Activated T-cell treated with anti-CD3 and anti-CD28 coated beads, Interleukin-2, amount 50 U/mL, for 24 hours (primary cell): Measurements from ENCODE around the gene PPP2R2C.

Experiments
- DNase-seq: peaks from one replicate; pipeline ENCODE4 v3.0.0-alpha.2; 2020
- H3K27ac Mint-ChIP-seq: 2 replicates; pipeline ENCODE4 v1.8.0; 2020; ENCODE audit warnings: mild to moderate bottlenecking, mixed read lengths
- H3K27me3 Mint-ChIP-seq: 2 replicates; pipeline ENCODE4 v1.8.0; 2020; ENCODE audit warnings: mixed read lengths
- H3K36me3 Mint-ChIP-seq: 2 replicates; pipeline ENCODE4 v1.8.0; 2020; ENCODE audit warnings: low read depth, mixed read lengths
- H3K4me1 Mint-ChIP-seq: 2 replicates; pipeline ENCODE4 v1.8.0; 2020; ENCODE audit warnings: low read depth, mixed read lengths
- H3K4me3 Mint-ChIP-seq: 2 replicates; pipeline ENCODE4 v1.8.0; 2020; ENCODE audit warnings: mild to moderate bottlenecking, moderate library complexity, mixed read lengths
- H3K9me3 Mint-ChIP-seq: 2 replicates; pipeline ENCODE4 v1.8.0; 2020; ENCODE audit warnings: mixed read lengths

Gene PPP2R2C

GRCh38 chr4:6451309-6451708 lies 21.1 kb downstream of the PPP2R2C start:
- H3K36me3 Mint-ChIP-seq, result no peaks in the 10 kb centered on the region

GRCh38 chr4:6450709-6451108 lies 21.7 kb downstream of the PPP2R2C start:
- no peaks in the 10 kb centered on the region for H3K4me1 Mint-ChIP-seq
- no peak for DNase-seq
- no peak overlapping the region for H3K27ac Mint-ChIP-seq
- H3K9me3 Mint-ChIP-seq, result no peaks in the 10 kb centered on the region
- peaks cover 24% of the 10 kb centered on the region for H3K27me3 Mint-ChIP-seq
- no peaks in the 10 kb centered on the region for H3K36me3 Mint-ChIP-seq
- no peak overlapping the region for H3K4me3 Mint-ChIP-seq

More at GRCh38 chr4:6451309-6451708, 21.1 kb downstream of the PPP2R2C start:
- DNase-seq, result no peak
- H3K27me3 Mint-ChIP-seq, result peaks cover 23% of the 10 kb centered on the region
- no peak overlapping the region for H3K27ac Mint-ChIP-seq
- H3K4me3 Mint-ChIP-seq, result no peak overlapping the region
- no peaks in the 10 kb centered on the region for H3K4me1 Mint-ChIP-seq
- H3K9me3 Mint-ChIP-seq, result no peaks in the 10 kb centered on the region

GRCh38 chr4:6449746-6450369 lies 22.6 kb downstream of the PPP2R2C start:
- Mint-ChIP-seq H3K36me3 (no peaks in the 10 kb centered on the region), H3K27ac (no peak overlapping the region), H3K4me3 (no peak overlapping the region), H3K27me3 (peaks cover 18% of the 10 kb centered on the region), H3K4me1 (no peaks in the 10 kb centered on the region), H3K9me3 (no peaks in the 10 kb centered on the region)
- DNase-seq, result no peak

GRCh38 chr4:6449335-6449734 lies 23.1 kb downstream of the PPP2R2C start:
- H3K4me3 Mint-ChIP-seq, result no peak overlapping the region
- H3K27ac Mint-ChIP-seq, result no peak overlapping the region
- H3K4me1 Mint-ChIP-seq, result no peaks in the 10 kb centered on the region
- H3K27me3 Mint-ChIP-seq, result peaks cover 16% of the 10 kb centered on the region
- no peaks in the 10 kb centered on the region for H3K9me3 Mint-ChIP-seq
- no peaks in the 10 kb centered on the region for H3K36me3 Mint-ChIP-seq
- no peak for DNase-seq

GRCh38 chr4:6448476-6449170 lies 23.8 kb downstream of the PPP2R2C start:
- Mint-ChIP-seq H3K4me3 (no peak overlapping the region), H3K36me3 (no peaks in the 10 kb centered on the region), H3K9me3 (no peaks in the 10 kb centered on the region), H3K27me3 (peaks cover 16% of the 10 kb centered on the region), H3K4me1 (no peaks in the 10 kb centered on the region), H3K27ac (no peak overlapping the region)
- no peak for DNase-seq

- no peak for DNase-seq
- Mint-ChIP-seq H3K4me3 (no peak overlapping the region), H3K27ac (no peak overlapping the region), H3K9me3 (no peaks in the 10 kb centered on the region), H3K4me1 (no peaks in the 10 kb centered on the region), H3K27me3 (peaks cover 20% of the 10 kb centered on the region), H3K36me3 (no peaks in the 10 kb centered on the region)
These were observed 24.7 kb downstream of the PPP2R2C start for GRCh38 chr4:6447672-6448171.

GRCh38 chr4:6446538-6447451 lies 25.6 kb downstream of the PPP2R2C start:
- Mint-ChIP-seq H3K4me1 (no peaks in the 10 kb centered on the region), H3K36me3 (no peaks in the 10 kb centered on the region), H3K27me3 (peaks cover 22% of the 10 kb centered on the region), H3K9me3 (no peaks in the 10 kb centered on the region), H3K4me3 (no peak overlapping the region), H3K27ac (no peak overlapping the region)
- DNase-seq, result no peak

GRCh38 chr4:6446130-6446482 lies 26.3 kb downstream of the PPP2R2C start:
- no peaks in the 10 kb centered on the region for H3K9me3 Mint-ChIP-seq
- no peaks in the 10 kb centered on the region for H3K36me3 Mint-ChIP-seq
- no peak for DNase-seq
- no peaks in the 10 kb centered on the region for H3K4me1 Mint-ChIP-seq
- H3K27me3 Mint-ChIP-seq, result peaks cover 27% of the 10 kb centered on the region
- no peak overlapping the region for H3K27ac Mint-ChIP-seq
- no peak overlapping the region for H3K4me3 Mint-ChIP-seq

GRCh38 chr4:6445403-6446129 lies 26.8 kb downstream of the PPP2R2C start:
- Mint-ChIP-seq H3K9me3 (no peaks in the 10 kb centered on the region), H3K36me3 (no peaks in the 10 kb centered on the region), H3K27ac (no peak overlapping the region), H3K4me3 (no peak overlapping the region), H3K4me1 (no peaks in the 10 kb centered on the region), H3K27me3 (peaks cover 30% of the 10 kb centered on the region)
- no peak for DNase-seq

- H3K4me1 Mint-ChIP-seq, result no peaks in the 10 kb centered on the region
- H3K9me3 Mint-ChIP-seq, result no peaks in the 10 kb centered on the region
- no peaks in the 10 kb centered on the region for H3K36me3 Mint-ChIP-seq
- H3K27ac Mint-ChIP-seq, result no peak overlapping the region
- DNase-seq, result no peak
- peaks cover 31% of the 10 kb centered on the region for H3K27me3 Mint-ChIP-seq
- H3K4me3 Mint-ChIP-seq, result no peak overlapping the region
These were observed 27.8 kb downstream of the PPP2R2C start for GRCh38 chr4:6444582-6444981.

- Mint-ChIP-seq H3K27me3 (peaks cover 31% of the 10 kb centered on the region), H3K9me3 (no peaks in the 10 kb centered on the region), H3K4me1 (no peaks in the 10 kb centered on the region), H3K36me3 (no peaks in the 10 kb centered on the region), H3K27ac (no peak overlapping the region), H3K4me3 (no peak overlapping the region)
- DNase-seq, result no peak
These were observed 29.1 kb downstream of the PPP2R2C start for GRCh38 chr4:6443035-6444023.

GRCh38 chr4:6442555-6442954 lies 29.9 kb downstream of the PPP2R2C start:
- H3K4me3 Mint-ChIP-seq, result no peak overlapping the region
- no peaks in the 10 kb centered on the region for H3K9me3 Mint-ChIP-seq
- no peaks in the 10 kb centered on the region for H3K36me3 Mint-ChIP-seq
- no peak for DNase-seq
- H3K4me1 Mint-ChIP-seq, result no peaks in the 10 kb centered on the region
- no peak overlapping the region for H3K27ac Mint-ChIP-seq
- H3K27me3 Mint-ChIP-seq, result peaks cover 26% of the 10 kb centered on the region

- no peaks in the 10 kb centered on the region for H3K36me3 Mint-ChIP-seq
- no peaks in the 10 kb centered on the region for H3K4me1 Mint-ChIP-seq
- no peak for DNase-seq
- H3K27me3 Mint-ChIP-seq, result peaks cover 25% of the 10 kb centered on the region
- no peaks in the 10 kb centered on the region for H3K9me3 Mint-ChIP-seq
- H3K4me3 Mint-ChIP-seq, result no peak overlapping the region
- no peak overlapping the region for H3K27ac Mint-ChIP-seq
These were observed 30.7 kb downstream of the PPP2R2C start for GRCh38 chr4:6441758-6442157.
